HEK293T (cell line): Measurements from ENCODE around the gene ZBTB43.
"Not testable (repeated sequence)": the region's sequence is repeated elsewhere in the genome, so short reads cannot be mapped to it uniquely, and the experiment has no call there.

Experiments
- CTCF ChIA-PET: fragments of 350-600 bp; formaldehyde crosslinking; extraction: SDS; loops from one replicate; lab custom pipeline; 2021; ENCODE audit warnings: antibody characterized with exemption, inconsistent platforms; lab: Yijun Ruan, JAX
- POLR2A ChIA-PET: fragments of 350-600 bp; formaldehyde crosslinking; extraction: SDS; loops from one replicate; lab custom pipeline; 2020; ENCODE audit warnings: antibody characterized with exemption, inconsistent platforms; lab: Yijun Ruan, JAX
- DNase-seq: peaks from one replicate; pipeline ENCODE4 v3.0.0; 2012; ENCODE audit warnings: mixed read lengths; ENCODE audit errors: extremely low spot score
- ARNT ChIP-seq: fragments of 450-650 bp; IDR thresholded peaks from 2 replicates; pipeline ENCODE4 v1.6.1; 2017; ENCODE audit warnings: mild to moderate bottlenecking
- BHLHE40 ChIP-seq: fragments of 450-650 bp; IDR thresholded peaks from 2 replicates; pipeline ENCODE4 v1.6.1; 2016; ENCODE audit warnings: mild to moderate bottlenecking, moderate library complexity, borderline replicate concordance
- CTBP1 ChIP-seq: fragments of 450-650 bp; IDR thresholded peaks from 2 replicates; pipeline ENCODE4 v1.6.1; 2016; ENCODE audit warnings: borderline replicate concordance
- ELF4 ChIP-seq: fragments of 450-650 bp; IDR thresholded peaks from 2 replicates; pipeline ENCODE4 v1.6.1; 2017; ENCODE audit warnings: antibody characterized with exemption
- FOXA1 ChIP-seq: fragments of 450-650 bp; IDR thresholded peaks from 2 replicates; pipeline ENCODE4 v1.6.1; 2016; ENCODE audit warnings: mild to moderate bottlenecking
- FOXK2 ChIP-seq: fragments of 450-650 bp; IDR thresholded peaks from 2 replicates; pipeline ENCODE4 v1.6.1; 2016; ENCODE audit warnings: mild to moderate bottlenecking
- FOXM1 ChIP-seq: fragments of 450-650 bp; IDR thresholded peaks from 2 replicates; pipeline ENCODE4 v1.6.1; 2017; ENCODE audit warnings: mild to moderate bottlenecking, borderline replicate concordance
- HDGF ChIP-seq: fragments of 450-650 bp; IDR thresholded peaks from 2 replicates; pipeline ENCODE4 v1.6.1; 2017; ENCODE audit warnings: antibody characterized with exemption, borderline replicate concordance
- L3MBTL2 ChIP-seq: fragments of 450-650 bp; conservative IDR thresholded peaks from 2 replicates; pipeline ENCODE4 v1.6.1; 2016; ENCODE audit warnings: mild to moderate bottlenecking
- LEF1 ChIP-seq: fragments of 450-650 bp; IDR thresholded peaks from 2 replicates; pipeline ENCODE4 v1.6.1; 2017; ENCODE audit warnings: mild to moderate bottlenecking, borderline replicate concordance
- NFRKB ChIP-seq: fragments of 450-650 bp; IDR thresholded peaks from 2 replicates; pipeline ENCODE4 v1.6.1; 2016; ENCODE audit warnings: mild to moderate bottlenecking, moderate library complexity
- PKNOX1 ChIP-seq: fragments of 450-650 bp; IDR thresholded peaks from 2 replicates; pipeline ENCODE4 v1.6.1; 2016
- SP1 ChIP-seq: fragments of 450-650 bp; IDR thresholded peaks from 2 replicates; pipeline ENCODE4 v1.6.1; 2017
- SUZ12 ChIP-seq: fragments of 450-650 bp; IDR thresholded peaks from 2 replicates; pipeline ENCODE4 v1.6.1; 2016; ENCODE audit warnings: mild to moderate bottlenecking
- TARDBP ChIP-seq: fragments of 450-650 bp; IDR thresholded peaks from 2 replicates; pipeline ENCODE4 v1.6.1; 2016
- ZNF384 ChIP-seq: fragments of 450-650 bp; IDR thresholded peaks from 2 replicates; pipeline ENCODE4 v1.6.1; 2016

Gene ZBTB43

DNA sequence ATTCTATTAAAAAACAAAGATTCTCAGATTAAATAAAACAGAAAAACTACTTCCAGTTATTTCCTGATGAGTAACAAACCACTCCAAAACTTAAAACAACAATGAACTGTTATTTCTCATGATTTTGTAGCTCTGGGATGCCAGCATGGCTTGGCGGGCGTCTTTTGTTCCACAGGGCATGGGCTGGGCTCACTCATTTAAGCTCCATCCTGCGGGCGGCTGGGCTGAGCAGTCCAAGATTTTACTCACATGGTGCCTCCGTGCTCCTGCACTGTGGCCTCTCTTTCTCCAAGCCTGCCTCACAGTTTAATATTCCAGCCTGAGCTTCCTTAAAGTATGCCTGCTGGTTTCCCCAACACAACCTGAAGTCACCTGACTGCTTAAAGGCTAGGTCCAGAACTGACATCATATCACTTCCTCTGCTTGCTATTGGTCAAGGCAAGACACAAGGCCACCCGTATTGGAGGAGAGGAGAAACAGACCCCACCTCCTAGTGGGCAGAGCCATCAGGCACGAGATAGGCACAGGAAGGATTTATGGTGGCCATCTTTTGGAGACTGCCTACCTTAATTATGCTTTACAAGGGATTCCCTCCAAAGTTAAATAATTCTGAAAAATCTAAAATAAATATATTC, 41.6 kb upstream of the ZBTB43 start:
- no peak for DNase-seq
- POLR2A ChIA-PET, result no interaction called here
- CTCF ChIA-PET, result no interaction called here
- TF ChIP-seq ELF4 (no peak), PKNOX1 (no peak), ARNT (no peak), FOXA1 (no peak), SUZ12 (no peak), L3MBTL2 (no peak), BHLHE40 (no peak), SP1 (no peak), NFRKB (no peak), CTBP1 (no peak), FOXK2 (no peak), FOXM1 (no peak), LEF1 (no peak)

- peak; percentile 65 for DNase-seq
- TF ChIP-seq TARDBP, result no peak
- no peak for TF ChIP-seq PKNOX1
- TF ChIP-seq FOXM1, result no peak
- no peak for TF ChIP-seq SUZ12
- TF ChIP-seq FOXK2, result no peak
- no peak for TF ChIP-seq HDGF
- no peak for TF ChIP-seq CTBP1
- no peak for TF ChIP-seq FOXA1
- ChIA-PET CTCF (interaction anchor here (0.7 to 1.9 kb wide), 6 partner anchors 53 to 209 kb away, joined by 3 to 7 read pairs (median 3); no protein-coding TSS in a partner anchor), POLR2A (no interaction called here)
These were observed 31.7 kb upstream of the ZBTB43 start for GRCh38 chr9:126773004-126773607.

DNA sequence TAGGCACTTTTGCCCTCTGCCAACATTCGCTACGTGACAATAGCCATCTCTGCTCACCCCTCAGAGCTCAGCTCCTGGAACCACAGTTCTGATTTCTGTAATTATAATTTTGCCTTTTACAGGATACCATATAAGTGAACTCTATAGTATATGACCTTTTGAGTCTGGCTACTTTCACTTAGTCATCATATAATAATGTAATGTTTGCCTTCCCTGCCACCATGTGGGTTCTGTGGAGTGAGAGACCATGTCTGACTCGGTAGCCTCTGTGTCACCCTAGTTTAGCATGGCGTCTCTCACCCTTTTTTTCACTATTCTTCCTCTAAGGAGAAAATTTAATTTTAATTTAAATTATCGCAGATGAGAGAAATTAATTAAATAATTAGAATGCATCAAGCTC, 28.9 kb upstream of the ZBTB43 start:
- no peak for TF ChIP-seq ZNF384
- no peak for TF ChIP-seq ELF4
- TF ChIP-seq TARDBP, result no peak
- TF ChIP-seq SUZ12, result no peak
- TF ChIP-seq BHLHE40, result no peak
- no peak for TF ChIP-seq FOXA1
- no peak for TF ChIP-seq SP1
- TF ChIP-seq HDGF, result no peak
- no peak for TF ChIP-seq CTBP1
- TF ChIP-seq LEF1, result no peak
- TF ChIP-seq ARNT, result no peak
- no peak for TF ChIP-seq PKNOX1
- no peak for TF ChIP-seq NFRKB
- TF ChIP-seq FOXK2, result no peak
- no peak for TF ChIP-seq FOXM1
- TF ChIP-seq L3MBTL2, result no peak
- no peak for DNase-seq
- ChIA-PET CTCF (interaction anchor here (0.7 to 1.2 kb wide), 4 partner anchors 17 to 73 kb away, joined by 3 to 5 read pairs (median 3); no protein-coding TSS in a partner anchor), POLR2A (no interaction called here)

DNA sequence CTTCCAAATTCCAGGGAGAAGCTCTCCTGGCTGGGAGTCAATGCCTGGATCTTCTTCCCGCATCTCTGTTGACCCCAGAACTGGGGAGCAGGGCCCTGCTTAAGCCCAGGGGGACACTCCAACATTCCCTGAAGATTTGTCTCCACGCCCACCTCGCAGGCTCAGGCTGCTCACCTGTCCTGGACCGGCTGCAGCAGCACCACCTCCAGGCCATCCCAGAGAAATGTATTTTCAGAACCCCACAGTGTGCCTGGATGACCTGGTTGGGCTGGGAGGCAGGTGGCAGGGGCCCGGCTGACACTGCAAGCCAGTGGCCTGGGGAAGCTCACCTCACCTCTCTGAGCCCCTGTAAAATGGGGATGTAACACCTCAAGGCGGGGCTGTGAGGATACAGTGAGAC, 27.1 kb upstream of the ZBTB43 start:
- CTCF ChIA-PET, result interaction anchor here (1.2 to 2.2 kb wide), 3 partner anchors 72 to 220 kb away, joined by 3 to 22 read pairs (median 8); no protein-coding TSS in a partner anchor
- POLR2A ChIA-PET, result no interaction called here
- no peak for DNase-seq
- no peak for TF ChIP-seq LEF1

DNA sequence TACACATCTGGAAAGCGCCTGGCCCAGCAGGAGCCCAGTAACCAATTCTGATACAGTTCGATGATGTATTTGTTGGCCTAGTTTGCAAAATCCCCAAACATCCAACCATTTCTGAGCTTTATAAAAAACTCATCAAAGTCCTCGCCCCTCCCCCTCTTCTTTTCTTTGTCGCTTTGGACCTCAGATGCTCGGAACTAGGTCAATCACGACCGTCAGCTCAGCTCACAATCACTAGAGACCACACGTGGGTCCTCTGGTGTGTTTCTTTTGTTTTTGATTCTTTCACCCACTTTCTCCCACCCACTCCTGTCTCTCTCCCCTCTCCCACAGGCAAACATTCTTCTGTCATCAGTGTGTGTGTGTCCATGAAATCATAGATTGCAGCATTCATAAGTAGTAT, 26.7 kb upstream of the ZBTB43 start:
- TF ChIP-seq ZNF384 (no peak), TARDBP (no peak), FOXM1 (no peak), LEF1 (no peak)
- ChIA-PET CTCF (interaction anchor here (1.2 to 2.2 kb wide), 3 partner anchors 72 to 220 kb away, joined by 3 to 22 read pairs (median 8); no protein-coding TSS in a partner anchor), POLR2A (interaction anchor here (0.7 kb wide), 1 partner anchor 26 kb away, joined by 3 read pairs; no protein-coding TSS in a partner anchor)
- DNase-seq, result no peak

- CTCF ChIA-PET, result interaction anchor here (1.2 to 2.2 kb wide), 3 partner anchors 73 to 221 kb away, joined by 3 to 22 read pairs (median 8); no protein-coding TSS in a partner anchor
These were observed 26.1 kb upstream of the ZBTB43 start for GRCh38 chr9:126778696-126779095.

More at GRCh38 chr9:126778696-126779095, 26.1 kb upstream of the ZBTB43 start:
- not testable (repeated sequence) for DNase-seq
- POLR2A ChIA-PET, result interaction anchor here (0.7 kb wide), 1 partner anchor 26 kb away, joined by 3 read pairs; no protein-coding TSS in a partner anchor
